Kidney tubule cell (primary cell): ENCODE data around the gene IKZF1.
"Not testable (repeated sequence)": the region's sequence is repeated elsewhere in the genome, so short reads cannot be mapped to it uniquely, and the experiment has no call there.

ENCODE experiments used
- DNase-seq: peaks from one replicate; pipeline ENCODE4 v3.0.0-alpha.2; 2018; ENCODE audit warnings: low spot score

Gene IKZF1

GRCh38 chr7:50334341-50334994, 30.0 kb downstream of the IKZF1 start:
- no peak for DNase-seq

- no peak for DNase-seq
These were observed 30.8 kb downstream of the IKZF1 start for GRCh38 chr7:50335230-50335794.

DNA sequence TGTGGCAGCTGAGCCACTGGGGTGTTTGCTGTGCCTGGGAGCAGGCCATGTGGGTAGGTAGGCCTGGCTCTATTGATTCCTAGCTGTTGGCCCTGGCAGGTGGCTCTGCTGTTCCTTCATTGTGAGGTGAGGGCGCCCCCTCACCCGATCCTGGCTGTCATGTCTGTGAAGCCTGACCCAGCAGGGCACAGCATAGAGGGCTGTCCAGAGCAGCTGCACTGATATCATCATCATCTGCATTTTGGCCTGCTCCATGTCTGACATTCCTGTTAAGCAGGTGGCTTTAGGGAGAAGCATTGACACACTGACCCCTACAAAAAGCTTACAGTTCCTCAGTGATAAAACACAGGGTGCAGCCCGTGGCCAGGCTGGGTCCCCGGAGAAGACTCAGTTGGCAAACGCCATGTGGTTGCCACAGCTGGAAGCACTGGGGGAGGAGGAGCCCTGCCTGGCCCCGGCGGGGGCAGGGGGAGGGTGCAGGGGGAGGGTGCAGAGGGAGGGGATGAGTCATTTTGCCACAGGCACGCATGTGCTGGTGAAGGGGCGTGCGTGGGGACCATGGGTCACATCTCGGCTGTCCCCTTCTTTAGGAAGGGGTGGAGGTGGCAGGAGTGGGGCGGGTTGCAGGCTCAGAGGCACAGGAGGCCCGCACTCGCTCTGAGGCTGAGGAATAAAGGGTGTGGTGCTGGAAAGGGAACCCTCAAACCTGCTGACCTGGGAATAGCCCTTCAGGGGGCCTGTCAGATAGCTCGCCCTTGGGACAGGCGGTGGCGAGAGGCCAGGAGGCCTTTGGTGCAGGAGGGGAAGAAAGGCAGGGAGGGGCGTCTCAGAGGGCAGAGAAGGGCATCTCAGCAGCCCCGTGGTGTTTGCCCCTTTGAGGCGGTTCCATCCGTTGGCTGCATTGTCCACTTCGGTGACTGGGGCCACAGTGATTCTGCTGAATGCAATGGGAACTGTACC, 31.6 kb downstream of the IKZF1 start:
- no peak for DNase-seq

DNA sequence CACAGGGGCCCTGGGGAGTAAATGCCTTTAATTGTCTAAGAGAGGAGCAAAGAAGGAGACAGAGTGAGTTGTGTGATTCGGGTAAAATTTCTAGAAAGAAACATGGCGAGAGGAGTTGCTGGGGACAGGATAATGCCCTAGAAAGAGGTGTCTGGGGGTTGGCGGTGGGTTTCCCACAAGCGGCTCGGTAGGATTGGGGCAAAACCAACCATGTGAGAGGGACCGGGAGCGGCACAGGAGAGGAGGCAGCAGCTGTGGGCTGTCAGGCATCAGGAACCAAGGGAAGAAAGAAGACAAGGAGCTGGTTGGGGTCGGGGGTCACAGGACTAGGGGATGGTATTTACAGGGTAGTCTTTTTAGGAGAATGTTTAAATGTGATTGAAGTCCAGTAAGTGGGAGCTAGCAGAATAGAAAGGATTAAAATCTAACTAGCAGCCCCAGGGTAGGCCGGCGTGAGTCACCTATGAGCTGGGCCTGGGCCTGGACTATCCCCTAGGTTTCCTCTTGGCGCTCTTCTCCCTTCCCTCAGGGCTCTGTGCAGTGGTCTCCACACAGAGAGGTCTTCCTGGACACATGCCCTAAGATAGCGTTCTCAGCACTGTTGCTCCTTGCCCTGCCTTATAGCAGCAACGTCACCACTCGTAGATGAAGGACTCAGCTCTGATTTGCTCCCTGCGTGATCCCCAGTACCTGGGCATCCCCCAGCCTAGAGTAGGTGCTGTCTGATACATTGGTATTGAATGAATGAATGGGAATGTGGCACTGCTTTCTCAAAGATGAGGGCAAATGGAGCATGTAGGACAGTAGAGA, 32.6 kb downstream of the IKZF1 start:
- DNase-seq: no peak

- DNase-seq: not testable (repeated sequence)
These were observed 35.0 kb downstream of the IKZF1 start for GRCh38 chr7:50339472-50339871.

- no peak for DNase-seq
These were observed 35.5 kb downstream of the IKZF1 start for GRCh38 chr7:50339990-50340500.

DNA sequence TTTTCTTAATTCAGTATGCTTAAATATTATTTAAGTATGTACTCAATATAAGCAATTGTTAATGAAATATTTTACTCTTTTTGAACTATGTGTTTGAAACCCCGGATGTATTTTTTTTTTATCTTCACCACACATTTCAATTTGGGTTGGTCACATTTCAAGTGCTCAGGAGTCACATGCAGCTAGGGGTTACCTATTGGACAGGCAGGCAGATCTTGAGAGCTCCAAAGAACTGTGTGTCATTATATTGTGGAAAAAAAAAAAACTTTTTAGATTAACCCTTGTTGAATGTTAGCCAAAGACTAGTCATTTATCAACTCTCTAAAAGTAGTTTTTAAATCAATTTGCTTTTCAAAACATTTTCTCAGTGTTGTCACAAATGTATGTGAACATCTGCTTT, 37.2 kb downstream of the IKZF1 start:
- DNase-seq: no peak

- DNase-seq: no peak
These were observed 38.1 kb downstream of the IKZF1 start for GRCh38 chr7:50342616-50343114.

GRCh38 chr7:50346545-50347497, 42.3 kb downstream of the IKZF1 start:
- DNase-seq: no peak

GRCh38 chr7:50347693-50348092, 43.2 kb downstream of the IKZF1 start:
- no peak for DNase-seq

- no peak for DNase-seq
These were observed 44.1 kb downstream of the IKZF1 start for GRCh38 chr7:50348469-50349162.

DNA sequence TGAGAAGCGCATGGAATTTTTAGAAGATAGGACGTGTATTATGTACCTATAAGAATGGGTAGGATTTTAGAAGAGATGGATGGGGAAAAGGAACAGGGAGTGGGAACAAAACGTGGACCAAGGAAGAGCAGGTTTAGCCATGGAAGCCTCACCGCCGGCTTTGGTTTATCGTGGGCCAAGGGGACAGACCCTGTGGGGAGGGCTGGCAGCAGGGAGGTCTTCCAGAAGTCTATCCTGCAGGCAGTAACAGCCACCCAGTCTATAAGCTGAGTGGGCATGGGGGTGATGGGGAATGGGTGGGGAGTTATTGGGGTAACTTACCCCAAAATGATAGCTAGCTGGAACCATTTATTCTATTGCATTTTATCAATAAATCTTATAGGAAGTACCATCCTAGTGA, 44.9 kb downstream of the IKZF1 start:
- DNase-seq: no peak

DNA sequence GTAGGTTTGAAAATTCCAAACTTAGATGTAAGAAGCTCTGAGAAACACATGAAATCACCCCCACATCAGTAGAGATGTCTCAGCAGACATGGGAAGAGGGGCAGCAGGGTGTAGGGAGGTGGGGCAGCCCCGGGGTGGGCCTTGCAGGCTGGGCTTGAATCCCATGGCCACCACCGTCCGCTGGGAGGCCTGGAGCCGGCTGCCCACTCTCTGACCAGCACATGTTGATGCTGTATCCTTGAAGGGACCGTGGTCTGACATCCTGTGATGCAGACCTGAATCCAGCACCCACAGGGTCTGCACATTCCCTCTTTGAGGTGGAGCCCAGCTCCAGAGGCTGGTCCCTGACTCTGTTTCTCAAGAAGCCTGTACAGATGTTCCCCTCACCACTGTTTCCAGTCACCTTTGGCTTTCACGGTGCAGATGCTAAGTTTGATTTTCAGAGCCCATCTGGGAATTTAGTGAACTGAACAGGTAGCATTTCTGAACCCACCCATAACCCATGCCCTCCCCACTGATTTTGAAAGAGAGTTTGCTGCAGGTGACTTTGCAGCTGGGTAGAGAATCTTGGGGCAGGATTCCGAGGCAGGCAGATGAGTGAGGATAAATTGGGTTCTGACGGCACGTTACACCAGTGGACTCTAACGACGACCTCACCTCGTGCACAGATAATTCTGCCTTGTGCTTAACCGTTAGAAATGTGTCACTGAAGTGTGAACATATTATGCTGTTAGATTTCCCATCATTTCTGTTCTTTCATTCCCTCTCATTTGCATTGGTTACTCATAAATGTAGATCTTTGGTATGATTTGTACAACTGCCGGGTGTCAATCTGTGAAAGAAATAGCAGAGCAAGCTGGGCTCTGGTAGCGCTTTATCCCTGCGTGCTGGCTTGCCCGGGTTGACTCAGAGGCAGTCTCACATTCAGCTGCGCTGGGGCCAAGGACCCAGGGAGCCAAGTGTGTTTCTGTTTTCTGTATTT, 45.7 kb downstream of the IKZF1 start:
- no peak for DNase-seq

- no peak for DNase-seq
These were observed 46.8 kb downstream of the IKZF1 start for GRCh38 chr7:50351267-50351666.

- no peak for DNase-seq
These were observed 47.8 kb downstream of the IKZF1 start for GRCh38 chr7:50352282-50352681.

- DNase-seq: no peak
These were observed 48.2 kb downstream of the IKZF1 start for GRCh38 chr7:50352751-50353150.

- no peak for DNase-seq
These were observed 48.7 kb downstream of the IKZF1 start for GRCh38 chr7:50353201-50353600.

- DNase-seq: no peak
These were observed 49.5 kb downstream of the IKZF1 start for GRCh38 chr7:50353894-50354595.
